Vagina (tissue), 2 donors: ENCODE data around the gene PTPN1. TPM values are rescaled to one million over a fixed set of nuclear protein-coding genes. Genes with fewer than 3 reads are reported as not detected.
A peak's percentile ranks its signal among the peaks of the same experiment; 100 is the strongest.
"Not testable (repeated sequence)": the region's sequence is repeated elsewhere in the genome, so short reads cannot be mapped to it uniquely, and the experiment has no call there.

Experiments used
- DNase-seq, 2 donors: peaks; one replicate each; pipeline ENCODE4 v3.0.0-alpha.2; 2017; ENCODE audit errors: extremely low spot score in 2 of 2
- H3K27ac ChIP-seq: fragments of 200-600 bp; sonication (generic); one replicate; pipeline ENCODE4 v1.5.1; 2019
- H3K27me3 ChIP-seq: fragments of 200-600 bp; sonication (generic); one replicate; pipeline ENCODE4 v1.5.1; 2019
- H3K36me3 ChIP-seq, 2 donors: fragments of 200-600 bp; sonication (generic); one replicate each; pipeline ENCODE4 v1.5.1; 2017 to 2019
- H3K4me1 ChIP-seq: fragments of 200-600 bp; sonication (generic); one replicate; pipeline ENCODE4 v1.5.1; 2019
- H3K4me3 ChIP-seq, 2 donors: fragments of 200-600 bp; sonication (generic); 1 replicate in 1 of 2; 2 replicates in 1 of 2; pipeline ENCODE4 v1.5.1; 2016 to 2019
- H3K9me3 ChIP-seq: fragments of 200-600 bp; sonication (generic); one replicate; pipeline ENCODE4 v1.5.1; 2019
- CTCF ChIP-seq, 3 experiments: fragments of 450-650 bp in 2 of 3; fragments of 200-600 bp in 1 of 3; sonication (generic) in 1 of 3; IDR thresholded peaks; one replicate each; pipeline ENCODE4 v1.5.1; 2017 to 2019; ENCODE audit warnings: antibody characterized with exemption in 3 of 3, mild to moderate bottlenecking in 2 of 3, moderate library complexity in 2 of 3
- POLR2A ChIP-seq, 2 donors: fragments of 450-650 bp; IDR thresholded peaks; one replicate each; pipeline ENCODE4 v1.6.1; 2017; ENCODE audit warnings: antibody characterized with exemption in 2 of 2, mild to moderate bottlenecking in 2 of 2, moderate library complexity in 2 of 2
- POLR2AphosphoS5 ChIP-seq, 2 donors: sonication (generic); formaldehyde crosslinking; IDR thresholded peaks; one replicate each; pipeline ENCODE4 v1.9.0; 2017; ENCODE audit warnings: antibody characterized with exemption in 2 of 2, mild to moderate bottlenecking in 2 of 2, low read depth in 1 of 2; ENCODE audit not compliant: insufficient read depth in 1 of 2
- intact Hi-C: fragments of 100-400 bp; cut with DNase I; formaldehyde crosslinking; loops from one replicate; pipeline ENCODE4 v1.15.1; 2023
- total RNA-seq: library from RNA; depleted of rRNA; stranded (reverse); fragments of >200 nt; gene quantifications from one replicate; pipeline ENCODE4 v1.2.3, GENCODE V29; 2016

PTPN1 gene
- total RNA-seq, 1 donor from 2014 or later, result 25.3 TPM

- peaks cover 50% of the 10 kb centered on the region for H3K4me1 ChIP-seq
- TF ChIP-seq POLR2A (IDR thresholded peaks at IDR 0.05) (no peak), CTCF (IDR thresholded peaks at IDR 0.05) (no peak), POLR2AphosphoS5 (IDR thresholded peaks at IDR 0.05; ENCODE audit: insufficient read depth in 1 of 2, low read depth in 1 of 2) (no peak)
- H3K36me3 ChIP-seq, result no peaks in the 10 kb centered on the region
- H3K9me3 ChIP-seq, result no peaks in the 10 kb centered on the region
- intact Hi-C loops, result no loop called here
- H3K27me3 ChIP-seq, result no peaks in the 10 kb centered on the region
- no peak overlapping the region for H3K4me3 ChIP-seq
- DNase-seq, result no peak
- no peak overlapping the region for H3K27ac ChIP-seq
Observed at GRCh38 chr20:50536333-50536732, 26.1 kb downstream of the PTPN1 start.

- no peaks in the 10 kb centered on the region for H3K27me3 ChIP-seq
- DNase-seq, result no peak
- intact Hi-C loops, result no loop called here
- TF ChIP-seq CTCF (IDR thresholded peaks at IDR 0.05) (no peak), POLR2A (IDR thresholded peaks at IDR 0.05) (no peak), POLR2AphosphoS5 (IDR thresholded peaks at IDR 0.05; ENCODE audit: insufficient read depth in 1 of 2, low read depth in 1 of 2) (no peak)
- H3K4me3 ChIP-seq, result no peak overlapping the region
- no peaks in the 10 kb centered on the region for H3K36me3 ChIP-seq
- no peak overlapping the region for H3K27ac ChIP-seq
- H3K4me1 ChIP-seq, result peaks cover 48% of the 10 kb centered on the region
- no peaks in the 10 kb centered on the region for H3K9me3 ChIP-seq
Observed at GRCh38 chr20:50537546-50538201, 27.5 kb downstream of the PTPN1 start.

- peaks cover 50% of the 10 kb centered on the region for H3K4me1 ChIP-seq
- TF ChIP-seq CTCF (IDR thresholded peaks at IDR 0.05), result no peak
- peak in 1 of 2 donors; percentile 14 for TF ChIP-seq POLR2AphosphoS5 (IDR thresholded peaks at IDR 0.05; ENCODE audit: insufficient read depth in 1 of 2, low read depth in 1 of 2)
- H3K27ac ChIP-seq, result no peak overlapping the region
- DNase-seq, result no peak
- H3K4me3 ChIP-seq, result no peak overlapping the region
- no peaks in the 10 kb centered on the region for H3K27me3 ChIP-seq
- no peaks in the 10 kb centered on the region for H3K9me3 ChIP-seq
- intact Hi-C loops, result no loop called here
- H3K36me3 ChIP-seq, result no peaks in the 10 kb centered on the region
Observed at GRCh38 chr20:50538276-50538675, 28.1 kb downstream of the PTPN1 start.

- DNase-seq, H3K4me3 ChIP-seq, H3K27ac ChIP-seq, H3K36me3 ChIP-seq, H3K27me3 ChIP-seq, H3K9me3 ChIP-seq, intact Hi-C loops: not testable (repeated sequence)
- H3K4me1 ChIP-seq, result peaks cover 63% of the 10 kb centered on the region
Observed at GRCh38 chr20:50539798-50540197, 29.6 kb downstream of the PTPN1 start.

- no peak for TF ChIP-seq CTCF (IDR thresholded peaks at IDR 0.05)
- no peak for TF ChIP-seq POLR2A (IDR thresholded peaks at IDR 0.05)
- no peak for TF ChIP-seq POLR2AphosphoS5 (IDR thresholded peaks at IDR 0.05; ENCODE audit: insufficient read depth in 1 of 2, low read depth in 1 of 2)
- H3K4me1 ChIP-seq, result peaks cover 72% of the 10 kb centered on the region
- intact Hi-C loops, result no loop called here
- H3K36me3 ChIP-seq, result no peaks in the 10 kb centered on the region
- H3K27ac ChIP-seq, result no peak overlapping the region
- H3K4me3 ChIP-seq, result no peak overlapping the region
- no peak for DNase-seq
- no peaks in the 10 kb centered on the region for H3K9me3 ChIP-seq
- H3K27me3 ChIP-seq, result no peaks in the 10 kb centered on the region
Observed at GRCh38 chr20:50540620-50541605, 30.7 kb downstream of the PTPN1 start.
